IPS-20b (cell line): ENCODE results near the gene AVPR2.
A peak's percentile ranks its signal among the peaks of the same experiment; 100 is the strongest.

Source experiments
- H3K27ac ChIP-seq: one replicate; pipeline ENCODE4 v1.5.1; 2013; ENCODE audit warnings: low read length
- H3K27me3 ChIP-seq: 2 replicates; pipeline ENCODE4 v1.6.1; 2013; ENCODE audit warnings: mild to moderate bottlenecking, low read length, inconsistent platforms; ENCODE audit not compliant: insufficient read depth
- H3K36me3 ChIP-seq: 2 replicates; pipeline ENCODE4 v1.6.1; 2013; ENCODE audit warnings: low read depth, mild to moderate bottlenecking, inconsistent platforms, low read length, moderate library complexity; ENCODE audit not compliant: insufficient read depth
- H3K4me1 ChIP-seq: 2 replicates; pipeline ENCODE4 v1.6.1; 2013; ENCODE audit warnings: mild to moderate bottlenecking, control low read depth, inconsistent platforms, low read length, moderate library complexity; ENCODE audit not compliant: insufficient read depth
- H3K4me3 ChIP-seq: 2 replicates; pipeline ENCODE4 v1.5.1; 2013; ENCODE audit warnings: mild to moderate bottlenecking, low read length, inconsistent platforms
- H3K9ac ChIP-seq: 2 replicates; pipeline ENCODE4 v1.6.1; 2013; ENCODE audit warnings: low read depth, mild to moderate bottlenecking, inconsistent platforms, low read length, moderate library complexity
- H3K9me3 ChIP-seq: 2 replicates; pipeline ENCODE4 v1.6.1; 2013; ENCODE audit warnings: mild to moderate bottlenecking, low read depth, low read length, inconsistent platforms; ENCODE audit not compliant: insufficient read depth

The AVPR2 gene

DNA sequence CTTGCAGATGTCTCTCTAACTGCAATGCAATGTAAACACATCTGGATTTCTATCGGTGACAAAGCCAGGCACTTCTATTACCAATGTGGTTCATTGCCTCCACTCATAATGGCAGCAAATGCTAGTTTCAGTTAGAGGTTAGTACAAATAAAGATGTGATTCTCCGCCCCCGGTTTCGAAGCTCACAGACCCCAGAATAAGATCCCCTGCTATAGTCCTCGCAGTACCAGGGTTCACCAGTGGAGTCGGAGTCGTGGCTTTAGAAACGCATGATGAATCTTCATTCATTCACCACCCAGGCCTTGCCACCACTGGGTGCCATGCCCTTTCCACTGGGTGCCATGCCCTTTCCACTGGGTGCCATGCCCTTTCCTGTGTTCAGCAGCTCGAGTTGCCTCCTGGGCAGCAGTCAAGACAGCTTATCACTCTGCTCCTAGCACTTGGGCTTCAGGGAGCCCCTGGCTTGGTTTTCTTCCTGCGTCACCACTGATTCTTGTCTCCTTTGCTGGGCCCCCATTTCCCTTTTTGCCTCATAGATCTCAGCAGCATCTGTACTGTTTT lies 33.8 kb downstream of the AVPR2 start:
- H3K9ac ChIP-seq, result no peak overlapping the region
- H3K27ac ChIP-seq, result no peak overlapping the region
- peaks cover 5% of the 10 kb centered on the region; the same call in 1 of the 2 replicates for H3K4me1 ChIP-seq
- H3K9me3 ChIP-seq, result no peaks in the 10 kb centered on the region
- H3K36me3 ChIP-seq, result no peaks in the 10 kb centered on the region
- H3K27me3 ChIP-seq, result no peaks in the 10 kb centered on the region
- no peak overlapping the region for H3K4me3 ChIP-seq

DNA sequence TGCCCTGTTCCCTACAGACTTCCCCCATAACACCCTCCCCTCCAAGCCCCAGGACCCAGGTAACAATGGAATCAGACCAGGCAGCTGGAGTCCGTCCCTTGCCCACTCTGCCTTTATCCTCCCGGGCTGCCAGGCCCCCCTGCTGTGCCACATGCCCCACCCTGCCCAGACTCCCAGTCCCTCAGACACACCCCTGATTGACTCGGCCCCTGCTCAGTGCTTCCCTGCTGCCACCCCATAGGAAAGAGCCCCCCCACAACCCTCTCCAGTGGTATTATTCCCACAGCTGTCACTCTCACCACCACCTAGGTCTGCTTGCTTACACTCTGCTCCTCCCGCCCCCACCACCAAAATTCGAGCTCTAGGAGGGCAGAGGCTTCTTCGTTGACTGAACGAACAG lies 35.1 kb downstream of the AVPR2 start:
- Histone ChIP-seq H3K9me3 (no peaks in the 10 kb centered on the region), H3K27ac (no peak overlapping the region)

DNA sequence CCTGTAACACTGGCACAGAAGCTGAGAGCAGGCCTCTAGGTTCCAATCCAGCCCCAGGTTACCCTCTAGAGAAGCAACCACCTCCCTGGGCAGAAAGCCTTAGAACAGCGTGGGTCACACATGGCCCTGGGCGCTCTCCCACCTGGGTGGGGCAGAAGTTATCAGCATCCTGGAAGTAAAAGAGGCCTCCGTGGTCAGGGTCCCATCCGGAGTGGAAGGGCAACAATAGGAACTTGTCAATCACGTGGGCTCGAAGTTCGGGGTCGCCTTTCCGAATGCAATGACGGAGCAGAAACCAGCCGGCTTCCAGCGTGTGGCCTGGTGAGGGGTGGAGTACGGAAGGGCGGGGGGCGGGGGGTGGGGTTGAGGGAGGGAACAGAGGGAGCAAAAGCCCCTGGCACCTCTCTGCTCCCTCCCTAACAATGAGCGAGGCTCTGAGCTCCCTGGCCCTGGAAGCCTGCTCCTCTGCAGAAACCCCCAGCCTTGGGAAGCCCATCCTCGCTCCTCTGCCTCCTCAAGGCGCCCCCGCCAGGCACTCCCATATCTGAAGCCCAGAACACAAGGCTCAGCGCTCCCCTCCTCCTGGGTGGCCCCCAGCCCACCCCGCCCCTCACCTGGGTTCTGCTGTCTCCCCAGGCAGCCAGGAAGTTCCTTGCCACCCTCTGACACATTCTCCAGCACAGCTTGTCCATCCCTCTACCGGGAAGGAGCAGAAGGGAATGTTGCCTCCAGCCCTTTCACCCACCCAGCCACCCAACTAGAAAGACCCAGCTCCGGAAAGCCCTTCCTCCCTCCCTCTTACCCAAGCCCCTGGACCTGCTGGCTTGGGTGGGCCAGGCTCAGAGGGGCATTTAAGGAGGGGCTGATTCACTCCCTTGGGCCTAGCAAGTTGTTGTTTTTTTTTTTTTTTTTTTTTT lies 37.1 kb downstream of the AVPR2 start:
- no peaks in the 10 kb centered on the region for H3K27me3 ChIP-seq
- no peak overlapping the region; the same call in 1 of the 2 replicates for H3K4me3 ChIP-seq
- H3K27ac ChIP-seq, result no peak overlapping the region
- H3K9ac ChIP-seq, result peak overlapping the region; percentile 59; the same call in 1 of the 2 replicates
- H3K36me3 ChIP-seq, result no peaks in the 10 kb centered on the region
- H3K9me3 ChIP-seq, result no peaks in the 10 kb centered on the region
- peaks cover 5% of the 10 kb centered on the region; the same call in 1 of the 2 replicates for H3K4me1 ChIP-seq

More for the DNA sequence above, 35.1 kb downstream of the AVPR2 start:
- Histone ChIP-seq H3K27me3 (no peaks in the 10 kb centered on the region), H3K4me1 (peaks cover 5% of the 10 kb centered on the region; the same call in 1 of the 2 replicates), H3K36me3 (no peaks in the 10 kb centered on the region), H3K4me3 (no peak overlapping the region), H3K9ac (no peak overlapping the region)

DNA sequence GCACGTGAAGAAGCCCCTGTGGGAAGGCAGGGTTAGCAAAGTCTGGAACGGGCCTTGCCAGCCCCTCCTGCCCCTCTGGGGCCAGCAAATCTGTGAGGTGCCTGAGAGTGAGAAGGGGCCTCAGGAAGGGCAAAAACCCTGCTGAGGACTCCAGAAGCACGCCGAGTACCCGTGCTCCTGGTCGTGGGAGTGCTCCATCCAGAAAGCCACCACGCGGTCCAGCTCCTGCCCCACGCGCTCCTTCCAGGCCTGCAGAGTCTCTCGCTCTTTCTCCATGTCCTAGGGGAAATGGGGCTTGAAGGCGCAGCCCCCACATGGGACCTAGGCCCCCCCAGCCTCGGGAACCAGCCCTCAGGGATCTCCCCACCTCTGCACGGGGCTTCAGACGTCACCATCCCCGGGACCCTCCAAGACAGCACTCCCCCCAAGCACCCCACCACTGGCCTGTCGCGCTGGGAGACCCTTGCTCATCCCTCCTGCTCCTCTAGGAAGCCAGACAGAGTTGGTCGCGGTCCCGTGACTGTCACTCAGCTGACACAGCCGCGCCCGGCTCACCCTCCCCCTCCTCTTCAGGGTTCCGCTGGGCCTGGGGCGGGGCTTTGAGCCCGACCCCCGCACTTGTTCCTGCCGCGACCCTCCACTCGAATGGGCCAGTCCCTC lies 39.8 kb downstream of the AVPR2 start, which contains the start of gene RENBP:
RENBP (minus strand) TSS at position 504 of the 660 bp plus-strand sequence; CDS start at position 471, 33 bp downstream.
- Histone ChIP-seq H3K9ac (no peak within 1 kb of the TSS; the same call in 1 of the 2 replicates), H3K36me3 (peaks cover 14% of the 10 kb centered on the region), H3K9me3 (no peaks in the 10 kb centered on the region), H3K27me3 (no peaks in the 10 kb centered on the region), H3K4me3 (peak within 1 kb of the TSS; percentile 45; the same call in 1 of the 2 replicates), H3K27ac (no peak within 1 kb of the TSS), H3K4me1 (peaks cover 5% of the 10 kb centered on the region; the same call in 1 of the 2 replicates)

DNA sequence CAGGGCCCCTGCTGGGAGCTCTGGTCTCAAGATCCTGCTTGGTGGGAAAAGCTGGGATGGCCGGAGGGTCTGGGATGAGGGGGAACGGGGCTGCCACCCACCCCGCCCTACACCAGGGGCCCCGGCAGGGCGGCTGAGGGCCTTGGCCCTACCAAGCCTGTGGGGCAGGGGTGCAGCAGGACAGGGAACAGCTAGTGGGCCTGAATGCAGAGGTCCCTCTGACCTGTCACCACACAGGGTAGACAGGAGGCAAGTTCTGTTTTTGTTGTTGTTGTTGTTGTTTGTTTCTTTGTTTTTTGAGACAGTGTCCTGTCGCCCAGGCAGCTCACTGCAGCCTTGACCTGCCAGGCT lies 40.3 kb downstream of the AVPR2 start:
- Histone ChIP-seq H3K4me3 (no peak overlapping the region), H3K4me1 (peaks cover 3% of the 10 kb centered on the region; the same call in 1 of the 2 replicates), H3K27me3 (no peaks in the 10 kb centered on the region), H3K27ac (no peak overlapping the region), H3K36me3 (peaks cover 19% of the 10 kb centered on the region), H3K9ac (no peak overlapping the region), H3K9me3 (no peaks in the 10 kb centered on the region)

DNA sequence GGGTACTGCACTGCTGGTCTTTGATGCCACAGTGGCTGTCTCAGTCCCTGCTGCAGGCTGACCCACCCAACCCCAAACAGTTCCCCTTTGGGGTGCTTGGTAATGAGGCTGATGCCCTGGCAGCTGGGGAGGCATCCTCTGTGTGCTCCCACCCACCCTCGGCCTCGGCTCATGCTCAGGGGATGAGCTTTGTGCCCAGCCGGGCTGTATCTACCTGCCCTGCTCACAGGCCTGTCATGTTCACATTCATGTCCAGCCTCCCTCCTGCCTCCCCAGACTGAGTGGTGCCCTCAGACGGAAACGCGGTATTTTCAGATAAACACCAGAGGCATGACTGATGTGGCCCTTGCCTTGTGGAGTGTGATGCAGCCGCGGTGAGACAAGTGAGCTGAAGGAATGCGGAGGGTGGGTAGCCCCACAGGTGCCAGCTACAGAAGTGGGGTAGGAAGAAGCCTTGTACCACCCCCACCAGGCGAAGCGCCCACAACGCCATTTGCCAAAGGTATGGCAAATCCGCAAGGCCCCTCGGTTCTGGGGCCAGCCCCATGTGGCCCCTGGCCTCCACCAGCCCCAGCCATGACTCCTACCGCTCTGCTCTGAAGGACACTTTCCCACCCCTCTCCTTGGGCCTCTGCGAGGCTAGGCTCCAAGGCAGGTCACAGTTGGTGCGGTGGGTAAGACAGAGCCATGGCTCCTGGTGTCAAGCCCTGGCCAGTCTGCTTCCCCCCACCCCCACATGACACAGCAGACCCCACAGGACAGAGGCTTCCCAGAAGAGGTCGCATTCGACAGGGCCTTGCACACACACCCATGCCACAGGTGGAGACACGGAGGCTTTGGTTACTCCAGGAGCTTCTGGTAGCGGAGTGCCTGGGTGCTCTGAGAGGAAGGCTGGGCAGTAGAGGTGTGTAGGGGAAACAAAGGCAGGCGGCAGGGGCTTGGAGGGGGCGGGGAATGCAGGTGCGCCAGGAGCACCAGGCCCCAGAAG lies 41.8 kb downstream of the AVPR2 start:
- Histone ChIP-seq H3K27me3 (no peaks in the 10 kb centered on the region), H3K4me3 (no peak overlapping the region), H3K4me1 (no peaks in the 10 kb centered on the region; the same call in 1 of the 2 replicates), H3K36me3 (peaks cover 33% of the 10 kb centered on the region), H3K9me3 (no peaks in the 10 kb centered on the region), H3K9ac (no peak overlapping the region), H3K27ac (no peak overlapping the region)

DNA sequence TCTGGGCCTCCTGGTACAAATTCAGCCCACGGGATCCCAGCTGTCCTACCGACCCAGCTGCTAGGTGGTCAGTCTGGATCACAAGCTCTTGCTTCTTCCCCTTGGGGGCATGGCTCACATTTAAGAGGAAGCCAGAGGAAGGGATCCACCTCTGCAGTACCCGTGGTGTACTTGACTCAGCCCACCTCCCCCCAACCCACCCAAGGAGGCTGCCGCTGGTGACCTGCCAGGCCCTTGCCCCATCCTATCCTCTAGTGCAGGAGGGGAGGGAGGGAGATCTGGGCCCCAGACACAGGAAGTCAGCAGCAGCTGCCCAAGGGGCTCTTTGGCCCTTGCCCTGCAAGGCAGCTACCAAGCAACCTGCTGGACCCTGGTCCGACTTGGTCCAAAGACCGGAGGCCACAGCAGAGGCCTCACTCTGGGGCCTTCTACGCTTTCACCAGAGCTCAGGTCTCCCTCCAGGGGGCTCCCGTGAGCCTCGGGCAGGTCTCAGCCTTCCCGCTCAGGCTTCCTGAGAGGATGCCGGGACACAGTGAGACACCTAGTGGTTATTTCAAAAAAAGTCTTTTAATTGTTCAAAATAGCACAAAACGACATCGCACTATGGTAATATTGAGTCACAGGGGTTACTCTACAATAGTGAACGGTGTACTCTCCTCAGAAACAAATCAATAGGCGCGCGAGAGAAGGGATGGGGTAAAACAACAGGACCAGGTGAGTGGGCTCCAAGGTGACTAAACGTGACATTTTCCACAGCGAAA lies 42.7 kb downstream of the AVPR2 start:
- no peaks in the 10 kb centered on the region for H3K4me1 ChIP-seq
- no peak overlapping the region for H3K9ac ChIP-seq
- H3K27ac ChIP-seq, result no peak overlapping the region
- H3K27me3 ChIP-seq, result no peaks in the 10 kb centered on the region
- H3K4me3 ChIP-seq, result no peak overlapping the region
- no peaks in the 10 kb centered on the region for H3K9me3 ChIP-seq
- peaks cover 43% of the 10 kb centered on the region for H3K36me3 ChIP-seq

DNA sequence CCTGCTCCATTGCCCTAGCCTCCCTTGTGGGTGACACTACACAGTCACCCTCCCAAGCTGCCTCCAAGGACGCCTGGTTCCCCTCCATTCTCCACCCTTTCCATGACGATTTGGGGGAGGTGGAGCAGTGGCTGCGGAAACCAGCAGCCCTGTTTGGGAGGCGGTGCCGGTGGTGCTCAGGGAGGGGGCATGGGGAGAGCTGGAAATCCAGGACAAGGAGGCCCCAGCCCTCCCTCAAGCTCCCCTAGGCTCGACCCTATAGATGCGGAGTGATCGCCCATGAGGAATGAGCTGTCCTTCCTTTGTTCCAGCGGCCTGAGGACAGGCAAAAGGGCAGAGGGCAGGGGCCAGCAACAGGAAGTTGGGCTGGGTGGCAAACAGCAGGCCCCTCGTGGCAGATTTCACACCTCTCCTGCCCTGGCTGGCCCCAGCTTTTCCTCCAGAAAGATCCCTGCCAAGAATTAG lies 43.6 kb downstream of the AVPR2 start:
- Histone ChIP-seq H3K4me1 (no peaks in the 10 kb centered on the region), H3K9me3 (no peaks in the 10 kb centered on the region), H3K4me3 (no peak overlapping the region), H3K9ac (no peak overlapping the region; the same call in 1 of the 2 replicates), H3K27ac (no peak overlapping the region), H3K27me3 (no peaks in the 10 kb centered on the region), H3K36me3 (peaks cover 51% of the 10 kb centered on the region)

DNA sequence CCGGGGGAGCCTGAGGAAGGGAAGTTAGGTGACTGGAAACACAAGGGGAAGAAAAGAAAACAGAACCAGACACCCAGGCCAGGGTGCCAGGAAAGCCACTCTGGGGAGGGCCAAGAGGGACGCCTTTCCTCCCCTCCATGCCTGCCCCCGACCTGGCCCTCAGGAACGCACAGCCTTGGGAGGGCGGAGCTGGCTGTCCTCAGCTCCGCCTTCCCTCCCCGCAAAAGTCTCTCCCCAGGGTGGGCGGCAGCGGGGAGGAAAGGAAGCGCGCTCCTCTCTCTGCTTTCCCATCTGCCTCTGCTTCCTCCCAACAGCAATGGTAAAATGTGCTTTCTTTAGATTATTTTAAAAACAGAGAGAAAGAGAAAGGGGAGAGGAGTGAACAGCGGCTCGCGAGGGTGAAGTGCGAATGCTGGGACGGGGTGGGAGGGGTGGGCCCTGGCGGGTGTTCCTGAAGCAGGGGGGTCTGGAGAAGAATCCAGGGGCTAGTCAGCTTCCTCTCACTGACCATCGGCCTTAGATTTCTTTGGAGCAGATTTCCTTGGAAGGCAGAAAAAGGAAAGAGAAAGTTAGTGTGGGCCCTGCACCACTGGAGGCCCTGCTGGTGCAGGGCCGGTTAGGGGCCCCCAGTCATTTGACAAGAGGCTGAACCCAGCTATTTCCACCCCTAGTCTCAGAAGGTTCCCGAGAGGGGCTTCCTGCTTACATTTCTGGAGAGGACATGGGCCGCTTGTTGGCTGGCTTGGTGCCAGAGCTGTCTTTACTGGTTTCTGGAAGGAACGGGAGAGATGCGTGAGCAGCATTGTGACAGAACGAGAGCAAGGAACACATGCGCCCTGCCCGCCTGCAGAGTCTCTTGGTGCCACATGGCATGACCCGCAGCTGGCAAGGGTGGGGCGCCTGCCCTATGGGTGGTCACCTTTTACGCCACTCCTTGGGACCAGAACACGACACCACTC lies 44.7 kb downstream of the AVPR2 start:
- peaks cover 61% of the 10 kb centered on the region for H3K36me3 ChIP-seq
- H3K4me3 ChIP-seq, result no peak overlapping the region

More for the DNA sequence above, 44.7 kb downstream of the AVPR2 start:
- Histone ChIP-seq H3K9ac (no peak overlapping the region), H3K4me1 (no peaks in the 10 kb centered on the region), H3K27ac (no peak overlapping the region), H3K9me3 (no peaks in the 10 kb centered on the region), H3K27me3 (no peaks in the 10 kb centered on the region)
